WERI-Rb-1 (cell line): ENCODE measurements around the gene SRRT.

Experiments
- DNase-seq: peaks from one replicate; pipeline ENCODE4 v3.0.0-alpha.2; 2020
- H3K27ac ChIP-seq: fragments of 250-450 bp; sonication (Bioruptor Pico); 2 replicates; pipeline ENCODE4 v1.5.1; 2020; ENCODE audit warnings: mild to moderate bottlenecking, moderate library complexity
- H3K27me3 ChIP-seq: fragments of 250-450 bp; sonication (Bioruptor Pico); 2 replicates; pipeline ENCODE4 v1.5.1; 2021; ENCODE audit warnings: mild to moderate bottlenecking, low read depth, moderate library complexity; ENCODE audit not compliant: insufficient read depth, severe bottlenecking
- H3K36me3 ChIP-seq: fragments of 250-450 bp; sonication (Bioruptor Pico); 2 replicates; pipeline ENCODE4 v1.5.1; 2020; ENCODE audit warnings: mild to moderate bottlenecking, moderate library complexity
- H3K4me3 ChIP-seq: 2 replicates; pipeline ENCODE4 v1.5.1; 2011; ENCODE audit warnings: low read depth, mild to moderate bottlenecking, control low read depth, low read length
- H3K9me3 ChIP-seq: fragments of 250-450 bp; sonication (Bioruptor Pico); 2 replicates; pipeline ENCODE4 v1.5.1; 2021; ENCODE audit warnings: mild to moderate bottlenecking, moderate library complexity; ENCODE audit not compliant: severe bottlenecking
- TF ChIP-seq, protein P1 (sequence below): IDR thresholded peaks from 2 replicates; pipeline ENCODE4 v1.5.1; 2011; ENCODE audit warnings: low read depth, mild to moderate bottlenecking, control low read depth, inconsistent platforms, low read length

The SRRT gene

DNA sequence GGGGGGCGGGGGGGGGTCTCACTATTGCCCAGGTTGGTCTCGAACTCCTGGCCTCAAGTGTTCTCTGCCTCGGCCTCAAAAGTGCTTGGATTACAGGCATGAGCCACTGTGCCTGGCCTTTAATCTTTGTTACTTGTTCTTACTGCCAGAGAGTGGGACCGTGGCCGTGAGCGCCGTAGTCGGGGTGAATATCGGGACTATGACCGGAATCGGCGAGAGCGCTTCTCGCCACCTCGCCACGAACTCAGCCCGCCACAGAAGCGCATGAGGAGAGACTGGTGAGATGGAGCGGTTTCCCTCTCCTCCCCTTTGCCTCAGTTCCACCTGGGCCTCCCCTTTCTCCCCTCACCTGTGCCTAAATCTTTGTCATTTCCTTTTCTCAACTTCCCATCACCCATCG is 6.2 kb downstream of the SRRT start:
- Histone ChIP-seq H3K4me3 (no peak overlapping the region), H3K27me3 (no peaks in the 10 kb centered on the region), H3K9me3 (no peaks in the 10 kb centered on the region), H3K36me3 (peaks cover 92% of the 10 kb centered on the region), H3K27ac (no peak overlapping the region)
- DNase-seq, result no peak
- TF ChIP-seq, protein P1, sequence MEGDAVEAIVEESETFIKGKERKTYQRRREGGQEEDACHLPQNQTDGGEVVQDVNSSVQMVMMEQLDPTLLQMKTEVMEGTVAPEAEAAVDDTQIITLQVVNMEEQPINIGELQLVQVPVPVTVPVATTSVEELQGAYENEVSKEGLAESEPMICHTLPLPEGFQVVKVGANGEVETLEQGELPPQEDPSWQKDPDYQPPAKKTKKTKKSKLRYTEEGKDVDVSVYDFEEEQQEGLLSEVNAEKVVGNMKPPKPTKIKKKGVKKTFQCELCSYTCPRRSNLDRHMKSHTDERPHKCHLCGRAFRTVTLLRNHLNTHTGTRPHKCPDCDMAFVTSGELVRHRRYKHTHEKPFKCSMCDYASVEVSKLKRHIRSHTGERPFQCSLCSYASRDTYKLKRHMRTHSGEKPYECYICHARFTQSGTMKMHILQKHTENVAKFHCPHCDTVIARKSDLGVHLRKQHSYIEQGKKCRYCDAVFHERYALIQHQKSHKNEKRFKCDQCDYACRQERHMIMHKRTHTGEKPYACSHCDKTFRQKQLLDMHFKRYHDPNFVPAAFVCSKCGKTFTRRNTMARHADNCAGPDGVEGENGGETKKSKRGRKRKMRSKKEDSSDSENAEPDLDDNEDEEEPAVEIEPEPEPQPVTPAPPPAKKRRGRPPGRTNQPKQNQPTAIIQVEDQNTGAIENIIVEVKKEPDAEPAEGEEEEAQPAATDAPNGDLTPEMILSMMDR, result no peak

DNA sequence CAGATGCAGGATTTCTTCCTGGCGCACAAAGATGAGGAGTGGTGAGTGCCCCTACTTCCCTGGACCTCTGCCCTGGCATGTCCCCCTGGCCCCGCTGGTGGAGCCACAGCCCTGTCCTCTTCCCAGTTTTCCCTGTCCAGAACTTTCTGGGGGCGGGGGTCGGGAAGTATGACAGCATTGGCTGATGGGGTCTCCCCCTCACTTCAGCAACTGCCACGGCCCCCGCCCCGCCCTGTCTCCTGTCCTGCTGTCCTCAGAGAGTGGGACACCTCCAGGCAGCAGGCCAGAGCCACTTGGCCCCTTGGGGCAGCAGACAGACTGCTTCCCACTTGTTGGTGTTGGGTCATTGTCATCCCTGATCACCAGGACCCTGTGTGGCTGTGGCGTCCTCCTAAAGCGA is 7.3 kb downstream of the SRRT start:
- H3K36me3 ChIP-seq, result peaks cover 92% of the 10 kb centered on the region
- DNase-seq, result no peak
- H3K9me3 ChIP-seq, result no peaks in the 10 kb centered on the region
- no peak overlapping the region for H3K27ac ChIP-seq
- TF ChIP-seq, protein P1, result no peak
- H3K4me3 ChIP-seq, result no peak overlapping the region
- H3K27me3 ChIP-seq, result no peaks in the 10 kb centered on the region

DNA sequence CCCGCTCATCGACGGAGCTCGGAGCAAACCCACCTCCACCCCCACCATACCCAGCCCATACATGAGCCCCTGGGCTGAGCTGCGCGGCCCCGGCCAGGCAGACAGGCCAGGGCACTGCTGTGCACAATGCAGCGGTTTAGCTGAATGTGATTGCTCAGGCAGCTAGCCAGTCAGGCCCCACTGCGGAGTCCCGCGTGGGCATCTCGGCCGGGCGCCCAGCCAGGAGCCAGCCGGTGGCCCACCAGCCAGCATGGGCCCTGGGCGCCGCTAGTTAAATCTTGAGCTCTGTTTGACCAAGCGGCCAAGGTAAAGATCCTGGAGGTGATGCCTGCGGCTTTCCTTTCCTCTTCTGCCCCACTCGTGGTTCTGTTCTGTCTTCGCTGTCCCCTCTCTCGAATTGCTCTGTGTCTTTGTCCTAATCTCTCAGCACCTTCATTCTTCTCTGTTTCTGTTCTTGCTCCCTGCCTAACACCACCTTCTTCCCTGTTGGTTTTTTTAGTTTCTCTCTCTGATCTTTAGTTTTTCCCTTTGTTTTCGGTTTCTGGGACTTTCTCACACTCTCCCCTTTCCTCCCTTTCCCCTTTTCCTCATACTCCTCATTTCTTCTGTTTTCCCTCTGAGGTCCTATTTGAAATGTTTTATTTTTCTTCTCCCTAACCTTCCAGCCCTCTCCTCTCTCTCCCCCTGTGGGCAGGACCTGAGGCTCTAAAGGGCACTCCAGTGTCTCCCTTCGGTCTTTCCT is 8.1 kb downstream of the SRRT start:
- no peak for DNase-seq
- TF ChIP-seq, protein P1, result no peak
- Histone ChIP-seq H3K4me3 (no peak overlapping the region), H3K27me3 (no peaks in the 10 kb centered on the region), H3K27ac (no peak overlapping the region), H3K9me3 (no peaks in the 10 kb centered on the region), H3K36me3 (peaks cover 92% of the 10 kb centered on the region)

DNA sequence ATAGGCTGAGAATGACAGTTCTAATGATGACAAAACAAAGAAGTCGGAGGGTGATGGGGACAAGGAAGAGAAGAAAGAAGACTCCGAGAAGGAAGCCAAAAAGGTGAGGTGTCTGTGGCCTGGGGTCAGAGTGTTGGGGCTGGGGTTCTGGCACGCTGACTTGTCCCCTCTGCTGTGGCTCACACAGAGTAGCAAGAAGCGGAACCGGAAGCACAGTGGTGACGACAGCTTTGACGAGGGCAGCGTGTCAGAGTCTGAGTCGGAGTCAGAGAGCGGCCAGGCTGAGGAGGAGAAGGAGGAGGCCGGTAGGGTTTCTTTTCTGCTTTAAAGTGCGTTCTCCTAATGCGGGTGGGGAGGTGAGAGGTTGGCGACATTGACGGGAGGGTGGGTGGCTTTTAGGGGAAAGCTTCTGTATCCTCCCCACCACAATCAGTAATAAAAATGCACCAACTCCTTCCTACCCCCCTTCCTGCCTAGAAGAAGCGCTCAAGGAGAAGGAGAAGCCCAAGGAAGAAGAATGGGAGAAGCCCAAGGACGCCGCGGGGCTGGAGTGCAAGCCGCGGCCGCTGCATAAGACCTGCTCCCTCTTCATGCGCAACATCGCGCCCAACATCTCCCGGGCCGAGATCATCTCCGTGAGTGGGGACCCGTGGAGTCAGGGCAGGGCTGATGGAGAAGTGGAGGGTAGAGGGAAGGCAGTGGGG is 10.0 kb downstream of the SRRT start:
- no peak overlapping the region for H3K27ac ChIP-seq
- TF ChIP-seq, protein P1, result no peak
- H3K4me3 ChIP-seq, result no peak overlapping the region
- H3K36me3 ChIP-seq, result peaks cover 91% of the 10 kb centered on the region
- no peak for DNase-seq
- no peaks in the 10 kb centered on the region for H3K27me3 ChIP-seq
- H3K9me3 ChIP-seq, result no peaks in the 10 kb centered on the region

DNA sequence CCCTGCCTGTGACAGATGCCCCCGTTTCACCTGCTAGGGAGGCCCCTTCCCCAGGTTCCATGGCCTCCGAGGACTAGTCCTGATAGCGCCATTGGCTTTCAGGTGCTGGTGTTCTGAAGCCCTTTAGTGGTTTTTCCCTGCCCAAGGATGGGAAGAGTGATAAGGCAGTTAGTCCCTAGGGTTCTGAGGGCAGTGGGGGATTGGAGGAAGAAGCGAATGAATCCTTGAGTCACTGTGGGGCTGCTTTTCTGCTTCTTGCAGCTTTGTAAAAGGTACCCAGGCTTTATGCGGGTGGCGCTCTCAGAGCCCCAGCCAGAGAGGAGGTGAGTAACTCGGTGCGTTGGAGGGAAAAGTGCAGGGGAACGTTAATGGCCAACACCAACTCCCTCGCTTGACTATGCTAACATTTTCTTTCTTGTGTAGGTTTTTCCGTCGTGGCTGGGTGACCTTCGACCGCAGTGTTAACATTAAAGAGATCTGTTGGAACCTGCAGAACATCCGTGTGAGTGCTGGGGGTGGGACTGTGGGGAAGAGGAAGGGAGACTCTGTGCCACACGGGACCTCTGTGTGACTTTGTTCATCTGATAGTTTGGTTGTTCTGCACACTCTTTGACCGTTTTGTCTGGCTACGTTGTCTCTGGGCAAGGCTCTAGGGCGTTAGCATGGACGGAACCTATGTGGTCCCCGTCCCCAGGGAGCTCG is 10.7 kb downstream of the SRRT start:
- no peak overlapping the region for H3K4me3 ChIP-seq

More for the DNA sequence above, 10.7 kb downstream of the SRRT start:
- Histone ChIP-seq H3K27ac (no peak overlapping the region), H3K27me3 (no peaks in the 10 kb centered on the region), H3K36me3 (peaks cover 86% of the 10 kb centered on the region), H3K9me3 (no peaks in the 10 kb centered on the region)
- DNase-seq, result no peak
- TF ChIP-seq, protein P1, result no peak
